ENCODE results near the gene ZNF177.
"Not testable (repeated sequence)": the region's sequence is repeated elsewhere in the genome, so short reads cannot be mapped to it uniquely, and the experiment has no call there.

The ZNF177 gene

DNA sequence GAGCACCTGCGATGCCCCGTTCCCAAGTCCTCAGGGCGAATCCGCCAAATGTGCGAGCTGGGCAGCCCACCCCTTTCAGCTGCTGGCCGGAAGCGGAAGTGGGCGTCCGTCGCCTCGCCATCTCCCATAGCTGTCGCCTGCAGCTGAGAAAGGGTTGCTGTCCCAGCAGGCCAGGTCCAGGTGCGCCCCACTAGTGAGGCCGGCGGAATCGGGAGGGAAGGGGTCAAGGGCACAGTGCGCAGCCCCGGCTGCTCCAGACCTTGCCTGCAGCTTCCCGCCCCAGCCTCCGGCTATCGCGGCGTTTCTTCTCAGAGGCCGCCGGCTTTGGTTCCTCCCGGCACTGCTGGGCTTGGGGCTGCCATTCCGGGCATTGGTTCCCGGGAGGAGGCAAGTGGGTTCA lies at the start of gene ZNF177:
ZNF177 (plus strand) TSS at position 109 of the 400 bp plus-strand sequence. CDS start 15,299 bp downstream, outside the sequence.
- no peak for DNase-seq (ENCODE audit: low spot score)

DNA sequence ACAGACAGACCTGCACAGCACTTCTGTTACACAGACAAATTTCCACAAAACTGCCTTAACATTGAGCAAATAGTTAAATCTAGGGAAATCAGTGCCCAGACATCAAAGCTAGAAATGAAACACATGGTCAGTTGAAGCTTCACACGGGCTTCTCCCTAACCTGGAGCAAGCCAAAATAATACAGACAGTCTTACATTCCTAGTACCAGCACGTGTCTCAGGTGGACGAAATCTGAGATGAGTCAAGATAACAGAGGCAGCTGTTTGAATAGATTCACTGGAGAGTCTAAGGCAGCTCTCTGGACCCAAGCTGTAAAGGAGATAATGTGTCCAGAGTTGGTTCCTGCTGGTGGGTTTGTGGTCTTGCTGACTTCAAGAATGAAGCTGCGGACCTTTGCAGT lies 49.1 kb upstream of the ZNF177 start:
- DNase-seq (ENCODE audit: low spot score): no peak

DNA sequence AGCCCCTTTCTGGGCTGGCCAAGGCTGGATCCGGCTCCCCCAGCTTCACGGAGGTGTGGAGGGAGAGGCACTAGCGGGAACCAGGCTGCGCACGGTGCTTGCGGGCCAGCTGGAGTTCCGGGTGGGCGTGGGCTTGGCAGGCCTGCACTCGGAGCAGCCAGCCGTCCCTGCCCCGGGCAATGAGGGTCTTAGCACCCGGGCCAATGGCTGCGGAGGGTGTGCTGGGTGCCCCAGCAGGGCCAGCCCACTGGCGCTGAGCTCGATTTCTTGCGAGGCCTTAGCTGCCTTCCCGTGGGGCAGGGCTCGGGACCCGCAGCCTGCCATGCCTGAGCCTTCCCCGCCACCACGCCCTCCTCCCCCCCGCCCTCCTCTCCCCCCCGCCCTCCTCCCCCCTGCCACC lies 41.5 kb upstream of the ZNF177 start:
- DNase-seq (ENCODE audit: low spot score): no peak

DNA sequence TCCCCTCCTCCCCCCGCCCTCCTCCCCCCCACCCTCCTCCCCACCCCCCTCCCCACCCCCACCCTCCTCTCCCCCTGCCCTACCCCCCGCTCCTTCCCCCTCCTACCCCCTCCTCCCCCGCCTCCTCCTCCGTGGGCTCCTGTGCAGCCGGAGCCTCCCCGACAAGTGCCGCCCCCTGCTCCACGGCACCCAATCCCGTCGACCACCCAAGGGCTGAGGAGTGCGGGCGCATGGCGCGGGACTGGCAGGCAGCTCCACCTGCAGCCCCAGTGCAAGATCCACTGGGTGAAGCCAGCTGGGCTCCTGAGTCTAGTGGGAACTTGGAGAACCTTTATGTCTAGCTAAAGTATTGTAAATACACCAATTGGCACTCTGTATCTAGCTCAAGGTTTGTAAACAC lies 41.1 kb upstream of the ZNF177 start:
- not testable (repeated sequence) for DNase-seq (ENCODE audit: low spot score)

- DNase-seq (ENCODE audit: low spot score): not testable (repeated sequence)
These were observed 40.6 kb upstream of the ZNF177 start for GRCh38 chr19:9322201-9322600.

GRCh38 chr19:9323557-9323918 lies 39.3 kb upstream of the ZNF177 start:
- DNase-seq (ENCODE audit: low spot score): peak; percentile 89

- peak; percentile 86 for DNase-seq (ENCODE audit: low spot score)
These were observed 38.8 kb upstream of the ZNF177 start, which contains the start of gene ZNF559 for GRCh38 chr19:9323919-9324583. TSS of gene ZNF559 (plus strand) at chr19:9324179. CDS start at chr19:9338550, 14,371 bp downstream.

DNA sequence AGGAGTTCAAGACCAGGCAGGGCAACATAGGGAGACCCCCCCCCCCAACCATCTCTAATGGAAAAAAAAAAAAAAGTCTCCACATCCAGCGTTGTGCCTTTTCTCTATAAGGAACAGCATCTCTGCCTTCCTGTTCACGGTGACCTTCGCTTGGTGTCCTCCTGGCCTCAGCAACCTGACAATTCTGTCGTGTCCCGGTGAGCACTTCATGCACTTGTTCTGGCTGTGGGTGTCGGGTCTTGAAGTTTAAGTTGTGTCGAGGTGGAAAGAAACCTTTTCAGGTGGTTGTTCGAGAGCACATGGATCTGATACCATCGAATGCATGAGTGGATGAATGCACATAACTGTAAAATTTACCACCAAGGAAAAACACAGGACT lies 38.2 kb upstream of the ZNF177 start:
- no peak for DNase-seq (ENCODE audit: low spot score)

DNA sequence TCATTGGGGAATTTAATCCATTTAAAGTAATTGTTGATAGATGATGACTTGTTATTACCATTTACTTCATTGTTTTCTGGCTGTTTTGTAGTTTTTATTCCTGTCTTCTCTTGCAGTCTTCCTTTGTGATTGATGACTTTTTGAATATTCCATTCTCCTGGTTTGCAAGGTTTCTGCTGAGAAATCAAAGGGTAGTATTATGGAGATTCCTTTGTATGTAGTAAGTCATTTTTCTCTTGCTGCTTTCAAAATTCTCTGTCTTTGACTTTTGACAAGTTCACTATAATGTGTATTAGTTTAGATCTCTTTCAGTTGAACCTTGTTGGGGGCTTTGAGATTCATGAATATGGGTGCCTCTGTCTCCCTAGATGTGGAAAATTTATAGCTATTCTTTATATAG lies 32.8 kb upstream of the ZNF177 start:
- no peak for DNase-seq (ENCODE audit: low spot score)

- DNase-seq (ENCODE audit: low spot score): no peak
These were observed 20.1 kb upstream of the ZNF177 start for GRCh38 chr19:9342610-9343304.

DNA sequence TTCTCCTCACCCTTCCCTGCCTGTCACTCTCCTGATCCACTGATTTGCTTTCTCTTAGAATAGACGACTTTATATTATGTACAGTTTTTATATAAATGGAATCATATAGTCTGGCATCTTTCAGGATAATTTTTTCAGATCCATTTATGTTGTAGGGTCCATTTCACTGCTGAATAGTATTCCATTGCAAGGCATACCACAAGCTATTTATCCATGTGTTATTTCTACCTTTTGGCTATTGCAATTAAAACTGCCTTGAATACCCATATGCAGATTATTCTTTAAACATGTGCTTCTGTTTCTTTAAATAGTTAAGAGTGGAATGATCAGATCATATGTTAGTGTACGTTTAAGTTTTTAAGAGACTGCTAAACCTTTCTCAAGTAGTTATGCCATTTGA lies 17.8 kb upstream of the ZNF177 start:
- no peak for DNase-seq (ENCODE audit: low spot score)

GRCh38 chr19:9348253-9348652 lies 14.6 kb upstream of the ZNF177 start:
- DNase-seq (ENCODE audit: low spot score): no peak

- DNase-seq (ENCODE audit: low spot score): no peak
These were observed 14.1 kb upstream of the ZNF177 start for GRCh38 chr19:9348671-9349070.

- no peak for DNase-seq (ENCODE audit: low spot score)
These were observed 10.3 kb upstream of the ZNF177 start for GRCh38 chr19:9352505-9352904.

DNA sequence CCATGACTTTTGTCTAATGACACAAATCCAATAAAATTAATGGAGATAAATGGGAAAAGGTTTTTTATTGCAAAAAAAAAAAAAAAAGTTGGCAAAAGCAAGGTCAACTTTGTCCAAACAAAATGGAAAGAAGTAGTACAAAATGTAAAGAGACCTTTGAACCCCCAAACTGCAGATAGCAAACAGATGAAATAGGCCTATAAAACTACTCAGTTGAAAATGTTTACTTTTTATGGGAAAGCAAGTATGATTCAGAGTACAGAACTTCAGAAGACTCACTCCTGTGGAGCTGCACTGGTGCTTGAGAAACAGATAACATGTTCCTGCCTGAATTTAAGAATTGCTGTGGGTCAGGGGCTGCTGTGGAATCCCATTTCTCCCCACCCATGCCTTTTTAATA lies 9.8 kb upstream of the ZNF177 start:
- DNase-seq (ENCODE audit: low spot score): no peak

DNA sequence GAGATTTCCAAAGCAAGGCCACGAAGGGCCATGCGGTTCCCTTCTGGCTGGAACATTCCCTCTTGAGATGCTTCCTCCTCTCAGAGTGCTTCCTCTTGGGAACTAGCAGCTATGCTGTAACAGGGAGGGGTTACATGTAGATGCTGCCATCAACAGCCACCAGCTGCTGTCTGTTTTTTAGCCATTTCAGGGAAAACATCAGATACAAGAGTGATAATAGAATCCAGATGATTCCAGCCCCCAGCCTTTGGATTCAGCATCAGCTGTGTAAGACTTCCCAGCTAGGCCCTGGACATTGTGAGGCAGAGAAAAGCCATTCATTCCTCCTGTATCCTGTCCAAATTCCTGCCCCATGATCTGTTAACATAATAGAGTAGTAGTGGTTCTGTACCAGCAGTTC lies 8.2 kb upstream of the ZNF177 start:
- no peak for DNase-seq (ENCODE audit: low spot score)

DNA sequence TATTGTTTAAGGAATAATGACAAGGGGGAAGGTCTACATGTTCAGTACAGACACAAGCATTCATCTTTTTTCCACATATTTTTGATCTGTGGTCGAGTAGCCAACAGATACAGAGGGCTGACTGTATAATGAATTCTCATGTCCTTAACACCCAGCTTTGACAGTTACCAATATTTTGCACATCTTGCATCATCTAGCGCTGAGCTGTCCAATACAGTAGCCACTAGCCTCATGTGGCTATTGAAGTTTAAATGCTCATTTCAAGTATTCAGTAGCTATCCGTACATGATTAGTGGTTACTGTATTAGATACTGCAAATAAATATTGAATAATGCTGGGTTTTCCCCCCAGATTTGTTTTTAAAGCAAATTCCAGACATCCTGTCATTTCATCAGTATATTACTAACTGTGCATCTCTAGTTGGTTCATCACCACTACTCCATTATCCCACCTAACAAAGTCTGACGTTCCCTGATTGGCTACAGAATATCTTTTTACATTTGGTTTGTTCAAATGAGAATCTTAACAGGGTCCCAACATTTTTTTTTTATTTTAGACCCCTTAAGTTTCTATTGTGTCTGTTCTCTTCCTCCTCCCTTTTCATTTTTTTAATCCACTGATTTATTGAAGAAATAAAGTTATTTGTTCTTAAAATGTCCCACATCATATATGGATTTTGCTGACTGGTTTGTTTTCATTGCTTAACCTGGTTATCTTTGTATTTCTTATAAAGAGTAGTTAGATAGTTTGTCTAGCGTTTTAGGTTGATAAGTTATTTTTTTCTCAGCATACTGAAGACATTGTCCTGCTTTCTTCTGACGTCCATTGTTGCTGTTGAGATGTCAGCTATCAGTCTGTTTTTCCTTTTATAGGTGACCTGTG lies 8.2 kb downstream of the ZNF177 start:
- no peak for DNase-seq (ENCODE audit: low spot score)

DNA sequence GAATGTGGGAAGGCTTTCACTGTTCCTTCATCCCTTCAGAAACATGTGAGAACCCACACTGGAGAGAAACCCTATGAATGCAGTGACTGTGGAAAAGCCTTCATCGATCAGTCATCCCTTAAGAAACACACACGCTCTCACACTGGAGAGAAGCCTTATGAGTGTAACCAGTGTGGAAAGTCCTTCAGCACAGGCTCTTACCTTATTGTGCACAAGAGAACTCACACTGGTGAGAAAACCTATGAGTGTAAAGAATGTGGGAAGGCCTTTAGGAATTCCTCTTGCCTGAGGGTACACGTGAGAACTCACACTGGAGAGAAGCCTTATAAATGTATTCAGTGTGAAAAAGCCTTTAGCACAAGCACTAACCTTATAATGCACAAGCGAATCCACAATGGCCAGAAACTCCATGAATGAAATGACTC lies 18.6 kb downstream of the ZNF177 start:
- DNase-seq (ENCODE audit: low spot score): no peak

- DNase-seq (ENCODE audit: low spot score): peak; percentile 1
These were observed 44.1 kb downstream of the ZNF177 start for GRCh38 chr19:9406798-9407352.

DNA sequence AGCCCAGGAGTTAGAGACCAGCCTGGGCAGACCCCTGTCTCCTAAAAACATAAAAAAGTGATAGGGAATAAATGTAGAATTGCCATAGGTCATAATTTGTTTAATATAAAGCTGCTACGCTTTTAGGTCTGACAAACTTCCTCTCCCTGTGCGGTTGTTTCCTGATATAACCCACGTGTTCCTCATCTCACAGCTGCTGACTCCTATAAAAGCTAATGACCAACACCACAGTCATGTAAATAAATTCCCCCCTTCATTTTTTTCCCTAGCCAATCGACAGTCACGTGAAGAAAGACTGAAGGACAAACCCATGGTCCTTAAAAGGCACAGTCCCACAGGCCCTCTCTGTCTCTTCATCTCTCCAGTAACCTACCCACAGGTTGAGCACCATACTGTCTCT lies 45.0 kb downstream of the ZNF177 start:
- DNase-seq (ENCODE audit: low spot score): no peak

- no peak for DNase-seq (ENCODE audit: low spot score)
These were observed 50.6 kb downstream of the ZNF177 start for GRCh38 chr19:9413240-9413954.

DNA sequence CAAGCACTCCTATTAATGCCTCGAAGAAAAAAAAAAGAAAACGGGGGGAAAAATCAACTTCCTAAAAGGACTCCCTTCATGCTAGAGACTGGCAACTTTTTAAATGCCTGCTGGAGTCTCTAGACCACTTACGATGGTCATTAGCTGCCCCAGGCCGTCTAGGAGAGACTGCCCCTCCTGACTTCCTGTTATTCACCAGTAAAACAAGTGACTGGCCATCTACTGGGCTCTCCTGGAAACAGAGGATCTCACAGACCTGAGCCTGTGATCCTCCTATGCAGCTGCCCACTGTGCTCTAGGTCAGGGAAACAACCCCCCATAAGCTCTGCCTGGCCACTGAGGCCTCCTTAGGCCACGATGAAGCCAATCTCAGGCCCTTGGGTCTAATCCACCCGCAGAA lies 65.1 kb downstream of the ZNF177 start:
- no peak for DNase-seq (ENCODE audit: low spot score)

Data from pons (tissue), 1 donor.